WERI-Rb-1 (cell line): Measurements from ENCODE around the gene TRPV4.

Source experiments
- DNase-seq: peaks from one replicate; pipeline ENCODE4 v3.0.0-alpha.2; 2020
- H3K27ac ChIP-seq: fragments of 250-450 bp; sonication (Bioruptor Pico); 2 replicates; pipeline ENCODE4 v1.5.1; 2020; ENCODE audit warnings: mild to moderate bottlenecking, moderate library complexity
- H3K27me3 ChIP-seq: fragments of 250-450 bp; sonication (Bioruptor Pico); 2 replicates; pipeline ENCODE4 v1.5.1; 2021; ENCODE audit warnings: mild to moderate bottlenecking, low read depth, moderate library complexity; ENCODE audit not compliant: insufficient read depth, severe bottlenecking
- H3K36me3 ChIP-seq: fragments of 250-450 bp; sonication (Bioruptor Pico); 2 replicates; pipeline ENCODE4 v1.5.1; 2020; ENCODE audit warnings: mild to moderate bottlenecking, moderate library complexity
- H3K4me3 ChIP-seq: 2 replicates; pipeline ENCODE4 v1.5.1; 2011; ENCODE audit warnings: low read depth, mild to moderate bottlenecking, control low read depth, low read length
- H3K9me3 ChIP-seq: fragments of 250-450 bp; sonication (Bioruptor Pico); 2 replicates; pipeline ENCODE4 v1.5.1; 2021; ENCODE audit warnings: mild to moderate bottlenecking, moderate library complexity; ENCODE audit not compliant: severe bottlenecking
- TF ChIP-seq, protein P1 (sequence below): IDR thresholded peaks from 2 replicates; pipeline ENCODE4 v1.5.1; 2011; ENCODE audit warnings: low read depth, mild to moderate bottlenecking, control low read depth, inconsistent platforms, low read length

TRPV4 gene

DNA sequence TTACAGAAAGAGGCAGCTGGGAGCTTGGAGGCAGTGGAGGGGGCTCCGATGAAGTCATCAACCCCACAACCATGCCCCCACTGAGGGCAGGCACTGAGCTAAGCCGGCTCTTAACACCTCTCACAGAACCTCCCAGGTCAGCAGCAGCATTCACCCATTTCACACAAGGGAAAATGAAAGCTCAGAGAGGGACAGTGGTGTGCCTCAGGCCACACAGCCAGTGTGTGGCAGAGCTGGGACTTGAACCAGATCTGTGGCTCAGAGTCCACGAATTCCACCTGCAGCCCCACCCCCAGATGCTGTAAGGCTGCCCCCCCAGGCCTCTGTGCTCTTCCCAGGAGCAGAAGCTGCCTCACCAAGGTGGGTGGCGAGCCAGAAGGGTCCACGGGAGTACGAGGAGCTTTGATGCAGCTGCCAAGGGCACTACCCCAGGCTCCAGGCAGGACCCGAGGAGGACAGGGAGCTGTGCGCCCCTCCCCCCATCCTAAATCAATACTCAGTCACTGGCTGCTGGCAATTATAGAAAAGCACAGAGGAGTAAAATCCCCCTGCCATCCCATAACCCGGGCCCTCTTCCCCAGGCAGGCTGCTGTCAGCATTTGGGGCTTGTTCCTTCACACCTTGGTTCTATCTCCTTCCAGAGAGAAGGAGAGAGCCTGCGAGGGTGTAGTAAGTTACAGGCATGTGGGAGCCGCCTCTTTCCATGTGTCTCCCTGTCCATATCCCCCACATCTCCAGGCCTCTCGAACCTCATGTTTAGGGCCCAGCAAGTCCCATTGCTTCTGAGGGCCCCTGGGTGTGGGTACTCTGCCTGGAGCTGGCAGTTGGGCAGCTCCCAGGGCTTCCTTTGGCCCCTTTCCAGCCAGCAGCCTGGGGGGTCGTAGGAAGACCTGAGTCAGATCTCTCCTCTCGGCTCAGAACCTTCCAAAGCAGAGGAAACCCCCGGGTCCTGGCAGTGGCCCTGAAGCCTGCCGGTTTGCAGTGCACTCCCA, 72.0 kb downstream of the TRPV4 start:
- no peak overlapping the region for H3K27ac ChIP-seq
- TF ChIP-seq, protein P1, sequence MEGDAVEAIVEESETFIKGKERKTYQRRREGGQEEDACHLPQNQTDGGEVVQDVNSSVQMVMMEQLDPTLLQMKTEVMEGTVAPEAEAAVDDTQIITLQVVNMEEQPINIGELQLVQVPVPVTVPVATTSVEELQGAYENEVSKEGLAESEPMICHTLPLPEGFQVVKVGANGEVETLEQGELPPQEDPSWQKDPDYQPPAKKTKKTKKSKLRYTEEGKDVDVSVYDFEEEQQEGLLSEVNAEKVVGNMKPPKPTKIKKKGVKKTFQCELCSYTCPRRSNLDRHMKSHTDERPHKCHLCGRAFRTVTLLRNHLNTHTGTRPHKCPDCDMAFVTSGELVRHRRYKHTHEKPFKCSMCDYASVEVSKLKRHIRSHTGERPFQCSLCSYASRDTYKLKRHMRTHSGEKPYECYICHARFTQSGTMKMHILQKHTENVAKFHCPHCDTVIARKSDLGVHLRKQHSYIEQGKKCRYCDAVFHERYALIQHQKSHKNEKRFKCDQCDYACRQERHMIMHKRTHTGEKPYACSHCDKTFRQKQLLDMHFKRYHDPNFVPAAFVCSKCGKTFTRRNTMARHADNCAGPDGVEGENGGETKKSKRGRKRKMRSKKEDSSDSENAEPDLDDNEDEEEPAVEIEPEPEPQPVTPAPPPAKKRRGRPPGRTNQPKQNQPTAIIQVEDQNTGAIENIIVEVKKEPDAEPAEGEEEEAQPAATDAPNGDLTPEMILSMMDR, result no peak
- peaks cover 5% of the 10 kb centered on the region for H3K9me3 ChIP-seq
- H3K4me3 ChIP-seq, result no peak overlapping the region
- peak; percentile 8 for DNase-seq
- no peaks in the 10 kb centered on the region for H3K27me3 ChIP-seq
- H3K36me3 ChIP-seq, result peaks cover 45% of the 10 kb centered on the region

DNA sequence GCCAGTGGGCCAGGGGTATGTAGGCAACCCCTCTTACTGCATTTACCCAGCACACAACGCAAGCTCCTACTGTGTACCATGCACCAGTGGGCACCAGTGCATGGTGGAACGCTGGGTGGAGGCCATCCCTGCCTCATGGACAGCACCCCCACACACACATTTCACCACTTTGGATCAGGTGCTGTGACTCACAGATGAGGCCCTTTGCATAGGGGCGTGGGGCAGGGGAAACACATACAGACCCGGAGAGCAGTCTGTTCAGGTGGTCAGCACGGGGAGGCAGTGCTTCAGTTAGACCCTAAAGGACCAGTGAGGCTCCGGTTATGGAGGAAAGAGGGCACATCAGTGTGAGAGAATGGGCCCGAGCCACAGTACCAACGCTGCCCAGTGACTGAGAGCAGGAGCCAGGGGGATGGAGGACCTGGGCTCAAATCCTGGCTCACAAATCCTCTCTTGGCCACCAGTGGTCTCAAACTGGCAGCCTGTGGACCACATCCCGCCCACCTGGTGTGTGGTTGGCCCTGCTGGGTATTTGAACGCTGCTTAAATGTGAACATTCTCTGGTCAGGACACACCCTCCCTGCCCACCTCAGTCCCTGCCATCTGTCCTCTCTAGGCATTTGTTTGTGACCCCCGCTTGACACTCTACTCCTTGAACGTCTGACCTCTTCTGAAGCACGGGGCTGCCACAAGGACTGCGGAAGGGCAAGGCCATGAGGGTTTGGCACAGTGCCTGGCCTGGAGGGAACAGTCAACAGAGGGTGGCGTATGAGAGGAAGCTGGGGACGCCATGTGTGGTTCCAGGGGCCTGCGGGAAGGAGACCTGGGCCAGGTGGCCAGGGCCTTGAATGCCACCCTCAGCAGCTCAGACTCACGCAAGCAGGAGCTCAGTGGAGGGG, 72.9 kb downstream of the TRPV4 start:
- Histone ChIP-seq H3K4me3 (no peak overlapping the region), H3K36me3 (peaks cover 44% of the 10 kb centered on the region), H3K27me3 (no peaks in the 10 kb centered on the region), H3K9me3 (peaks cover 5% of the 10 kb centered on the region), H3K27ac (no peak overlapping the region)
- DNase-seq, result peak; percentile 7
- TF ChIP-seq, protein P1, result no peak

DNA sequence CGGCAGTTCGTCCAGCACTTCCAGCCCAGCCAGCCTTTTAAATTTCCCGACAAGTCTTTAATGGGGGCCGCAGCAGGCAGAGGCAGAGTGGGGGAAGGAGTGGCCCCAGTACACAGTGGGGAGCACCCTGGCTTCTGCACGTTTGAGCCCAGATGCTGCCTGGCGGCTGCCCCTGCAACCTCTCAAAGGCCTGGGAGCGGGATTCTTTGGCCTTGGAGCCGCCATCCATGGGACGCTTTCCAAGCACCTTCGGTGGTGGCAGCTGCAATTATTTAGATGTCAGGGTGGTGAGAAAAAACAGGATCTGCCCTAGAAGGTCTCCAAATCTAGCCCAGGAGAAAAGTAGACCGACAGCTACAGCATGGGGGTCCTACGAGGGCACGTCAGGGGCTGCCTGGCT, 73.6 kb downstream of the TRPV4 start:
- Histone ChIP-seq H3K27me3 (no peaks in the 10 kb centered on the region), H3K9me3 (peaks cover 5% of the 10 kb centered on the region), H3K27ac (no peak overlapping the region), H3K4me3 (no peak overlapping the region), H3K36me3 (peaks cover 45% of the 10 kb centered on the region)
- DNase-seq, result peak; percentile 5
- TF ChIP-seq, protein P1, result no peak

DNA sequence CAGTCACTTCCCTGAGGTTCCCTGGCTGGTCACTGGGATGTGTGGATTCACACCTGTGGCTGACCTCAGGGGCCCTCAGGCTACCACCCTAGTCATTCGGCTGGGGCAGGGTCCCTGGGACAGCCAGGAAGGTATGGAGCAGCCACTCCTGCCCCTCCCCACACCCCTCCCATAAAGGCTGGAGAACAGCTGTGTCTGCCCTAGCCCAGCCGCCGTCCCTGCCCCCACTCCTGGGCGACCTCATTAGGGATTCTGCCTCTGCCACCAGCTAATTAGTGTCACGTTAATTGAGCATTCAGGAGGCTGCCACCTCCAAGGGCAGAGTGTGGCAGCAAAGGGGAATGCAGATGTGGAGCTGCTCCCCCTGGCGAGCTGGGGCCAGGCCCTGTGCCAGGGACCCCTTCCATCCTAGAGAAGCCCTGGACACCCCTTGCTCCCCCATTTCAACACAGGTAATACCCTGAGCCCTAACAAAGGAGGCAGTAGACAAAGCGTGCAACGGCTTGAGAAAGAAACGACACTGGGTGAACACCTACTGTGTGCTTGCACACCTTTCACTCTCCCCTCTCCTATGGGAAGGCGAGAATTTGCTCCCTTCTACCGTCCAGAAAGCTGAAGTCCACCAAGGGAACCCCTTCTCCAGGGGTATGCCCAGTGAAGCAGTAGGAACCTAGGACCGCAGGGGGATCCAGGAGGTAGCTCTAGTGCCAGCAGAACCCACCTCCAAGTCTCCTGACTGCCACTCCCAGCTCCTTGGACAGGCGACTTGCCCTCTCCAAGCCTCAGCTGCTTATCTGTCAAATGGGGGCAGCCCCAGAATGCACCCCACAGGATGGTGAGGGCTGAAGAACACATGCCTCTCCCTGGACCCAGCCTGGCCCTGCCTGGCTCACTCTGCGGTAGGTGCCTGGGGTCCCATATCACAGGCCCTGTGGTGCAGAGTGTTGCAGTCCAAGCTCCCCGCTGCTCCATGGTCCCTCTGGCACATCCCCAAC, 74.5 kb downstream of the TRPV4 start:
- DNase-seq, result peak; percentile 6
- Histone ChIP-seq H3K4me3 (no peak overlapping the region), H3K9me3 (peaks cover 5% of the 10 kb centered on the region), H3K36me3 (peaks cover 46% of the 10 kb centered on the region), H3K27me3 (no peaks in the 10 kb centered on the region), H3K27ac (no peak overlapping the region)
- TF ChIP-seq, protein P1, result no peak

DNA sequence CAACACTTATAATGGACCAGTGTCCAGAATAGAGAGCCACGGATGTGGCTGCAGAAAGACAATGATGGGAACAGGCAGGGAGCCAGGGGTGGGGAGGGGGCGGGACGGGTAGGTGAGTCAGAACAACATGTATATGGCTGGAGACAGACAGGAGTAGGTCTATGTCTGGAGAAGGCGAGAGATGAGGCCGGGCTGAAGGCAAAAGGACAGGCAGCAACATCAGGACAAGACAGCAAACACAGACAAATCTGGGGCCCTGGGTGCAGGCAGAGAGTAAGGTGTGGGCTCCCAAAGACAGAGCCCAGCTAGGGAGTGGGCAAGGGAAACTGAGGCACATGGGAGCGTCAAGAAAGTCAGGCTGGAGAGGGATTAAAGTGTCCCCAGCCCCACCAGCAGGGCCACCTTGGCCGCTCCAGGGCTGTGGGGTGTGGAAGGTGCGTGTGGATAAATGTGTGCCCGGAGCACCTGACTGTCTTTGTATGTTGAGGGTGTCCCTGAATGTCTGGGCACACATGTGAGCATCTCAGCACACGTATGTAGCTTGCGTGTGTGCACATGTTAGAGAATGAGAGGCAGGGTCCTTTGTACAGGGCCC, 75.4 kb downstream of the TRPV4 start:
- DNase-seq, result no peak
- H3K27me3 ChIP-seq, result no peaks in the 10 kb centered on the region
- no peak overlapping the region for H3K27ac ChIP-seq
- peaks cover 5% of the 10 kb centered on the region for H3K9me3 ChIP-seq
- TF ChIP-seq, protein P1, result no peak
- no peak overlapping the region for H3K4me3 ChIP-seq
- peaks cover 38% of the 10 kb centered on the region for H3K36me3 ChIP-seq
